Erythroblast (primary cell): ENCODE data around the gene FOXF1.

ENCODE experiments used
- GATA1 ChIP-seq: IDR thresholded peaks from 2 replicates; pipeline ENCODE4 v1.6.1; 2011; ENCODE audit warnings: low read depth, mild to moderate bottlenecking, control low read depth, low read length, moderate library complexity
- POLR2A ChIP-seq: IDR thresholded peaks from 2 replicates; pipeline ENCODE4 v1.6.1; 2011; ENCODE audit warnings: mild to moderate bottlenecking, low read length

- no peak for TF ChIP-seq POLR2A
- no peak for TF ChIP-seq GATA1
Measured at GRCh38 chr16:86512860-86513470, 2.6 kb downstream of the FOXF1 start.
